ENCODE results near the gene NOC2L. TPM values are rescaled to one million over a fixed set of nuclear protein-coding genes. Genes with fewer than 3 reads are reported as not detected.

NOC2L gene
- total RNA-seq, 4 donors from 2014 or later = 47.4 to 115 (median 74.2) TPM

DNA sequence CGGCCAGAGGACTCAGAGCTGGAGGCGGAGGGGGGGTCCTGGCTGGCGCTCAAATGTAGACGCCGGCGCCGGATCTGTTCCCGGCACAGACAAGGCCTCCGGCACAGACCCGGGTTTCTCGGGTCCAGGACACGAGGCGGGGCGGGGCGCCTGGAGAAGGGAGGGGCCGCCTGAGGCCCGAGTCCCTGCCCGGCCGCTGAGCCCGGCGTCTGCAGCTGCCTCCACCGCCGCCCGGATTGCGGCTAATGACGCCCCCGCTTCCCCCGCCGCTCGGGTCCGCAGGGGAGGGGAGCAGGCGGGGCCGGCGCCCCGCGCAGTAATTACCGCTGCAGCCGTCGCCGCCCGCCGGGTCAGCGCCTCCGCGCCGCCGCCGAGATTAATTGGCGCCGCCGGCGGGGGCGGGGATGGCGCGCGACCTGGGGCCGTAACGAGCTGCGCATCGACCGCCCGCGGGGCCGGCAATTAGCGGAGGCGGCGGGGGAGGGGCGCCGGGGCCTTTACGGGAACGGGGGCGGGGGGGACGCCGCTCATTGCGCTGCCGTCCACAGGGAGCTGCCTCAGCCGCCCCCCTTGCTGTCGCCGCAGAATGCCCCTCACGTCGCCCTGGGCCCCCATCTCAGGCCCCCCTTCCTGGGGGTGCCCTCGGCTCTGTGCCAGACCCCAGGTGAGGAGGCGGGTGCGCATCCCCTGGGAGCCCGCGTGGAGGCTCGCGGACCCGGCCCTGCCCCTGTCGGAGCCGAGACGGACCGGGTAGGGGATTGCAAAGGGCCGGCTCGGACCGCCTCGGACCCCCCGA is 17.3 kb downstream of the NOC2L start:
- intact Hi-C loops (cut with DNase I; ENCODE audit: low total_unique reads) = no loop called here
- Histone ChIP-seq H3K36me3 (peaks cover 0 to 20% of the 10 kb centered on the region in 2 donors), H3K27me3 (peaks cover 41 to 55% (median 53%) of the 10 kb centered on the region in 3 donors), H3K9me3 (no peaks in the 10 kb centered on the region), H3K4me1 (peaks cover 12 to 24% of the 10 kb centered on the region in 2 donors), H3K27ac (no peak overlapping the region), H3K4me3 (peak overlapping the region; percentile 17 to 68 (median 44))
- DNase-seq (no peak), ATAC-seq (peak in 1 of 2 donors; percentile 4)
- in situ Hi-C loops (cut with MboI; ENCODE audit: low sequenced_read_pairs in 4 of 4) = no loop called here
- no peak for TF ChIP-seq POLR2A (IDR thresholded peaks at IDR 0.05)
- TF ChIP-seq, protein P1, sequence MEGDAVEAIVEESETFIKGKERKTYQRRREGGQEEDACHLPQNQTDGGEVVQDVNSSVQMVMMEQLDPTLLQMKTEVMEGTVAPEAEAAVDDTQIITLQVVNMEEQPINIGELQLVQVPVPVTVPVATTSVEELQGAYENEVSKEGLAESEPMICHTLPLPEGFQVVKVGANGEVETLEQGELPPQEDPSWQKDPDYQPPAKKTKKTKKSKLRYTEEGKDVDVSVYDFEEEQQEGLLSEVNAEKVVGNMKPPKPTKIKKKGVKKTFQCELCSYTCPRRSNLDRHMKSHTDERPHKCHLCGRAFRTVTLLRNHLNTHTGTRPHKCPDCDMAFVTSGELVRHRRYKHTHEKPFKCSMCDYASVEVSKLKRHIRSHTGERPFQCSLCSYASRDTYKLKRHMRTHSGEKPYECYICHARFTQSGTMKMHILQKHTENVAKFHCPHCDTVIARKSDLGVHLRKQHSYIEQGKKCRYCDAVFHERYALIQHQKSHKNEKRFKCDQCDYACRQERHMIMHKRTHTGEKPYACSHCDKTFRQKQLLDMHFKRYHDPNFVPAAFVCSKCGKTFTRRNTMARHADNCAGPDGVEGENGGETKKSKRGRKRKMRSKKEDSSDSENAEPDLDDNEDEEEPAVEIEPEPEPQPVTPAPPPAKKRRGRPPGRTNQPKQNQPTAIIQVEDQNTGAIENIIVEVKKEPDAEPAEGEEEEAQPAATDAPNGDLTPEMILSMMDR (IDR thresholded peaks at IDR 0.05 in 4 of 5, conservative IDR thresholded peaks at IDR 0.05 in 1 of 5) = no peak

DNA sequence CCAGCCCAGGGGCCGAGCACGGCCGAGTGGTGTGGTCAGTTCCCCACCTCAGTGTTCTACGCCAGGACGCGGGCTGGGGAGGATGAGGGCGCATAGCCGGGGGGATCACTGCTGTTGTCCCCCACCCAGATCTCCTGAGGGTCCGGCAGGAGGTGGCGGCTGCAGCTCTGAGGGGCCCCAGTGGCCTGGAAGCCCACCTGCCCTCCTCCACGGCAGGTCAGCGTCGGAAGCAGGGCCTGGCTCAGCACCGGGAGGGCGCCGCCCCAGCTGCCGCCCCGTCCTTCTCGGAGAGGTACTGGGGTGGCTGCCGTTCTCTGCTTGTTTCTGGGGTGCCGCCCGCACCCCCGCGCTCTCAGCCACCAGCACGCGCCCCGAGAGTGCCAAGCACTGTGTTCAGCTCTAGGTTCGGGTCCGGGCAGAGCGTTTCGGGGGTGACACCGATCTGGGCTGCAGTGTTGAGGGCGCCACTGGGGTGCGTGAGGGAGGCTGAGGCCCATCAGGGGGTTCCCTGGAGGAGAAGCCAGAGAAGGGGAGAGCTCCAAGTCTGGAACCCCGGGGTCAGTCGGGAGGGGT is 18.0 kb downstream of the NOC2L start:
- DNase-seq (no peak), ATAC-seq (no peak)
- no peaks in the 10 kb centered on the region for H3K9me3 ChIP-seq
- H3K36me3 ChIP-seq = peaks cover 0 to 13% of the 10 kb centered on the region in 2 donors
- H3K4me1 ChIP-seq = peaks cover 12 to 24% of the 10 kb centered on the region in 2 donors
- in situ Hi-C loops (cut with MboI; ENCODE audit: low sequenced_read_pairs in 4 of 4) = no loop called here
- H3K27ac ChIP-seq = no peak overlapping the region
- TF ChIP-seq, protein P1 (IDR thresholded peaks at IDR 0.05 in 4 of 5, conservative IDR thresholded peaks at IDR 0.05 in 1 of 5) = no peak
- TF ChIP-seq POLR2A (IDR thresholded peaks at IDR 0.05) = no peak
- H3K27me3 ChIP-seq = peaks cover 48 to 62% (median 60%) of the 10 kb centered on the region in 3 donors
- intact Hi-C loops (cut with DNase I; ENCODE audit: low total_unique reads) = no loop called here
- peak overlapping the region; percentile 17 to 68 (median 50) for H3K4me3 ChIP-seq

DNA sequence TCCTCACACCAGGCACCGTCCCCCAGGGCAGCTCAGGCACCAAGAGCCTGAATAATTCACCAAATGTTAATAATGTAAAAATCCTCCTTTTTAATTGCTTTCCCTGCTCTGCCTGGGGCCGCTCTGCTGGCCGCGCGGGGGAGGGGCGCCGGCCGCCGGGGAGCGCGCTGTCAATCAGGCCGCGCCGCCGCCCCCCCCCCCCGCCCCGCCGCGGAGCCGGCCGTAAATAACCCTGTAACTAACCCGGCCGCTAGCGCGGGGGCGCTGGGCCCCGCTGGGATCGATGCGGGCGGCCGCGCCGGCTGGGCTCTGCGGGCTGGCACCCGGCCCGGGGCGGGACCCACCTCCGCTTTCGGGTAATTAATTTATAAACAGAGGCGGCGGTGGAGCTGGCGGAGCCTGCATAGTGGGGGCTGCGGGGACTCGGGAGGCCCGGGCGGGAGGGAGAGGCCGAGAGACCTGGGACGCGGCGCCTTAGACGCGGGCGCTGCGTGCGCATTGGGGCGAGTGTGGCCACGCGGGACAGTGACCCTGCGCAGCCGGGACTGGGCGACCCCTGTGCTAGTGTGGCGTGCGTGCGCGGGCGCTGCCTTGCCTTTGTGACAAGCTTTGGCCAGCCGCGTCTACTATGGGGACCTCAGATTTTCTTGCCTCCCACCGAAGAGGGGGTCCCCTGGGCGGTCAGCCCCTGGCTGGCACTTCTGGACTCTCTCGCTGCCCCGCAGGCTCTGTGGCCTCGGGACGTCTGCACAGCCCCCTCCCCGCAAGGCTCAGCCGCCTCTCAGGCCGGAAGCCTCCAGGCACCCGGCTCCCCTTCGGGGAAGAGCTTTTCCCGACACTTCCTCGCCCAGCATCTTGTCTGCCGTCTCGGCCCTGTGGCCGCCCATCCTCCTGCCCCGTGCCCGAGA is 18.7 kb downstream of the NOC2L start:
- ATAC-seq = peak; percentile 15 to 72
- TF ChIP-seq, protein P1 (IDR thresholded peaks at IDR 0.05 in 4 of 5, conservative IDR thresholded peaks at IDR 0.05 in 1 of 5) = peak in 1 of 5 experiments; percentile 17
- TF ChIP-seq POLR2A (IDR thresholded peaks at IDR 0.05) = no peak
- Histone ChIP-seq H3K4me3 (peak overlapping the region; percentile 34 to 68 (median 50)), H3K9me3 (no peaks in the 10 kb centered on the region), H3K36me3 (peaks cover 0 to 5% of the 10 kb centered on the region in 2 donors), H3K4me1 (peaks cover 12 to 24% of the 10 kb centered on the region in 2 donors), H3K27me3 (peaks cover 56 to 69% (median 67%) of the 10 kb centered on the region in 3 donors), H3K27ac (no peak overlapping the region)
- no peak for DNase-seq
- in situ Hi-C loops (cut with MboI; ENCODE audit: low sequenced_read_pairs in 4 of 4) (no loop called here), intact Hi-C loops (cut with DNase I; ENCODE audit: low total_unique reads) (loop anchor here (1.0 kb wide), 1 partner anchor 36 kb away; no protein-coding TSS in a partner anchor)

DNA sequence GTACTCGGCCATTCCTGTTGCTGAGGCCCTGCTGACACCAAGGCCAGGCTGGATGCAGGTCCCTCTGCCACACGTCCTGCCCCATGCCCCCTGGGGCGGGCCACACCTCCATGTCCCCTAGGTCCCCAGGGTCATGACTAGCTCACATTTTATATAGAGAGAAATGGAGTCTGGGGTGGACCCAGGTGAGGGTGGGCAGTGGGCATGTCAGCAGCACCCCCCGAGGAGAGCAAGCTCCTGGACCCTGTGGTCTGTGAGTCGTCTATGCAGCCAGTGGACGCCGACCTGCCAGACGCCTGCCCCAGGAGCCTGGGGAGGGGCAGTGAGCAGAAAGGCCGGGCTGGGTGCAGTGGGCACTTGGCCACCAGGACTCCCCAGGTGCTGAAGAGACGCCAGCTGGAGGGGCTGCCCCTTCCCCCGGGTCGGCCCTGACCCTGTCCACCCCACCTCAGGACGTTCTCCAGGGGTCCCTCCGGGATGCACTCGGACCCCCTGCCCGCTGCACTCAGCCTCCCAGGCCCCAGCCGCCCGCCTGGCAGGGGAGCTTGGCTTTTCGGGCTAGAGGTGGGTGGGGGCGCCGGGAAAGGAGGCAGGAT is 19.4 kb downstream of the NOC2L start:
- Histone ChIP-seq H3K27ac (no peak overlapping the region), H3K36me3 (no peaks in the 10 kb centered on the region), H3K4me3 (peak overlapping the region; percentile 23 to 68 (median 50)), H3K4me1 (peaks cover 12 to 24% of the 10 kb centered on the region in 2 donors), H3K27me3 (peaks cover 61 to 75% (median 73%) of the 10 kb centered on the region in 3 donors), H3K9me3 (no peaks in the 10 kb centered on the region)
- no peak for TF ChIP-seq POLR2A (IDR thresholded peaks at IDR 0.05)
- TF ChIP-seq, protein P1 (IDR thresholded peaks at IDR 0.05 in 4 of 5, conservative IDR thresholded peaks at IDR 0.05 in 1 of 5) = no peak
- DNase-seq = no peak
- in situ Hi-C loops (cut with MboI; ENCODE audit: low sequenced_read_pairs in 4 of 4) (no loop called here), intact Hi-C loops (cut with DNase I; ENCODE audit: low total_unique reads) (loop anchor here (1.0 kb wide), 1 partner anchor 35 kb away; no protein-coding TSS in a partner anchor)
- peak in 1 of 2 donors; percentile 11 for ATAC-seq

Measured in gastrocnemius medialis (tissue), 4 donors.